SU-DHL-6 (cell line): ENCODE results near the gene TENT4A.

Source experiments
- CTCF ChIP-seq: fragments of 200-600 bp; sonication (generic); IDR thresholded peaks from one replicate; pipeline ENCODE4 v1.5.1; 2017; ENCODE audit warnings: antibody characterized with exemption, mild to moderate bottlenecking, low read length, moderate library complexity; ENCODE audit not compliant: insufficient read depth, poor library complexity, severe bottlenecking
- EZH2phosphoT487 ChIP-seq: fragments of 200-600 bp; sonication (generic), shearing (Covaris generic); conservative IDR thresholded peaks from 2 replicates; pipeline ENCODE4 v1.6.1; 2018; ENCODE audit warnings: mild to moderate bottlenecking, antibody characterized with exemption, low read length, moderate library complexity, mixed read lengths

DNA sequence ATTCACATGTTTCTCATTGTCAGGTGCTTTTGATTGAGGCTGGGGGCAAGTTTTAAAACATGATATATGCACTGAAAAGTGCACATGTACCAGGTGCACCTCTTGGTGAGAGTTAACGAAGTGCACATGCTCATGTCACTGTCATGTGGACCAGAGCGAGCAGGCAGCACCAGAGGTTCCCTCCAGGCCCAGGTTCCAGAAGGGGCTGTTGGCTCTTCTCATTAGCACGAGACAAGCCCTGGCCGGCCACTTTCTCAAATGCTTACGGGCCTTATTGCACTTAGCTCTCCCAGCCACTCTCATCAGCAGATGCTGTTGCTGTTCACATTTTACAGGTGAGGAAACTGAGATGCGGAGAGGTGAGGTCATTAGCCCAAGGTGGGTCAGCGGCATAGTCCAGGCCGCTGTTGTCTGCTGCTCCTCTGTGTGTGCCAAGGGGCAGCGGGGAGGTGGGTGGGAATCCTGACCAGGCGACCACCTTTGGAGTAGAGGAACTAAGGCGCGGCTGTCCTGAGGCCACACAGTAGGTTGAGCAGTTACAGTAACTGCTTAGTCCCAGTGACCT is 27.4 kb downstream of the TENT4A start:
- TF ChIP-seq CTCF = no peak
- no peak for TF ChIP-seq EZH2phosphoT487
